HepG2 (cell line): ENCODE measurements around the gene CBX2. TPM values are rescaled to one million over a fixed set of nuclear protein-coding genes. Genes with fewer than 3 reads are reported as not detected.

Source experiments
- CCAR2 ChIP-seq: fragments of 200-400 bp; formaldehyde crosslinking; optimal IDR thresholded peaks from 2 replicates; pipeline ENCODE3; 2018; ENCODE audit warnings: low read depth, mild to moderate bottlenecking, low read length, moderate library complexity
- DPF2 ChIP-seq: sonication (generic); formaldehyde crosslinking; IDR thresholded peaks from 2 replicates; pipeline ENCODE4 v1.4.0; 2020; ENCODE audit warnings: mild to moderate bottlenecking, low read depth, missing genetic modification reagents, borderline replicate concordance
- ELF3 ChIP-seq: IDR thresholded peaks from 2 replicates; pipeline ENCODE4 v1.6.1; 2016; ENCODE audit warnings: missing genetic modification reagents, missing compliant biosample characterization
- GFI1 ChIP-seq: sonication (generic); formaldehyde crosslinking; IDR thresholded peaks from 2 replicates; pipeline ENCODE4 v1.5.0; 2020; ENCODE audit warnings: missing genetic modification reagents, mild to moderate bottlenecking, borderline replicate concordance
- NFE2L2 ChIP-seq: fragments of 150-350 bp; IDR thresholded peaks from 2 replicates; pipeline ENCODE4 v1.6.1; 2014; ENCODE audit warnings: low read length
- SIN3B ChIP-seq: fragments of 150-350 bp; IDR thresholded peaks from 2 replicates; pipeline ENCODE4 v1.6.1; 2014; ENCODE audit warnings: low read length
- SMAD1 ChIP-seq: sonication (generic); formaldehyde crosslinking; IDR thresholded peaks from 2 replicates; pipeline ENCODE4 v1.4.0; 2020; ENCODE audit warnings: missing genetic modification reagents, low read depth, mild to moderate bottlenecking, borderline replicate concordance
- SMARCE1 ChIP-seq: fragments of 450-650 bp; IDR thresholded peaks from 2 replicates; pipeline ENCODE4 v1.6.1; 2017; ENCODE audit warnings: borderline replicate concordance
- XRCC5 ChIP-seq: fragments of 200-400 bp; formaldehyde crosslinking; optimal IDR thresholded peaks from 2 replicates; pipeline ENCODE3; 2017; ENCODE audit warnings: mild to moderate bottlenecking, low read length
- ZFX ChIP-seq: sonication (generic); formaldehyde crosslinking; IDR thresholded peaks from 2 replicates; pipeline ENCODE4 v1.4.0; 2020; ENCODE audit warnings: mild to moderate bottlenecking, low read depth, missing genetic modification reagents, moderate library complexity
- ZNF136 ChIP-seq: sonication (generic); formaldehyde crosslinking; IDR thresholded peaks from 2 replicates; pipeline ENCODE4 v1.8.1; 2022; ENCODE audit warnings: low read depth, mild to moderate bottlenecking, moderate library complexity, missing genetic modification reagents
- ZNF282 ChIP-seq: fragments of 450-650 bp; IDR thresholded peaks from 2 replicates; pipeline ENCODE4 v1.6.1; 2018; ENCODE audit not compliant: partially characterized antibody
- ZNF292 ChIP-seq: sonication (generic); formaldehyde crosslinking; IDR thresholded peaks from 2 replicates; pipeline ENCODE4 v1.8.1; 2022; ENCODE audit warnings: mild to moderate bottlenecking, low read depth, missing genetic modification reagents, borderline replicate concordance
- ZNF781 ChIP-seq: sonication (generic); formaldehyde crosslinking; IDR thresholded peaks from 2 replicates; pipeline ENCODE4 v1.5.1; 2020; ENCODE audit warnings: borderline replicate concordance, mild to moderate bottlenecking, missing genetic modification reagents; ENCODE audit errors: not compliant biosample characterization
- ZSCAN21 ChIP-seq: sonication (generic); formaldehyde crosslinking; IDR thresholded peaks from 2 replicates; pipeline ENCODE4 v1.8.0; 2022; ENCODE audit warnings: mild to moderate bottlenecking, missing genetic modification reagents, moderate library complexity, borderline replicate concordance
- ZSCAN31 ChIP-seq: sonication (generic); formaldehyde crosslinking; IDR thresholded peaks from 2 replicates; pipeline ENCODE4 v1.5.0; 2020; ENCODE audit warnings: low read depth, mild to moderate bottlenecking, missing genetic modification reagents
- polyA plus RNA-seq, 8 experiments: library from polyadenylated mRNA; depleted of rRNA in 3 of 8; stranded (reverse) in 7 of 8; unstranded in 1 of 8; fragments of >200 nt; fragmentation: Illumina TruSeq in 4 of 8; extraction: Trizol in 4 of 8; gene quantifications; 2 replicates each; pipeline versions ENCODE4 v1.2.1 to v1.2.3, GENCODE V29; 2011 to 2016; ENCODE audit warnings: low read depth in 4 of 8, missing spikeins in 1 of 8, mixed read lengths in 1 of 8; ENCODE audit not compliant: insufficient read depth in 1 of 8
- total RNA-seq, 5 experiments: library from RNA; depleted of rRNA; stranded (reverse); fragments of >200 nt; fragmentation: Illumina TruSeq; extraction: Trizol; gene quantifications; 2 replicates each; pipeline ENCODE4 v1.2.3, GENCODE V29; 2016; ENCODE audit warnings: low read depth in 1 of 5
- TF ChIP-seq, protein P1 (sequence below): sonication (generic); formaldehyde crosslinking; IDR thresholded peaks from 2 replicates; pipeline ENCODE4 v1.4.0; 2020; ENCODE audit warnings: low read depth, missing genetic modification reagents
- TF ChIP-seq, protein P2 (sequence below), 2 experiments: sonication (generic) in 1 of 2; formaldehyde crosslinking in 1 of 2; IDR thresholded peaks; 2 replicates each; pipeline versions ENCODE4 v1.6.1 to v1.9.0; 2014 to 2022; ENCODE audit warnings: antibody characterized with exemption in 1 of 2, borderline replicate concordance in 1 of 2, inconsistent platforms in 1 of 2, low read depth in 1 of 2, missing genetic modification reagents in 1 of 2

CBX2 gene
- total and polyA plus RNA-seq, 2 of the 13 experiments (the other 11 are each of a cell fraction or from before 2014, with no cell fraction given), result 14.5 to 31.1 TPM

DNA sequence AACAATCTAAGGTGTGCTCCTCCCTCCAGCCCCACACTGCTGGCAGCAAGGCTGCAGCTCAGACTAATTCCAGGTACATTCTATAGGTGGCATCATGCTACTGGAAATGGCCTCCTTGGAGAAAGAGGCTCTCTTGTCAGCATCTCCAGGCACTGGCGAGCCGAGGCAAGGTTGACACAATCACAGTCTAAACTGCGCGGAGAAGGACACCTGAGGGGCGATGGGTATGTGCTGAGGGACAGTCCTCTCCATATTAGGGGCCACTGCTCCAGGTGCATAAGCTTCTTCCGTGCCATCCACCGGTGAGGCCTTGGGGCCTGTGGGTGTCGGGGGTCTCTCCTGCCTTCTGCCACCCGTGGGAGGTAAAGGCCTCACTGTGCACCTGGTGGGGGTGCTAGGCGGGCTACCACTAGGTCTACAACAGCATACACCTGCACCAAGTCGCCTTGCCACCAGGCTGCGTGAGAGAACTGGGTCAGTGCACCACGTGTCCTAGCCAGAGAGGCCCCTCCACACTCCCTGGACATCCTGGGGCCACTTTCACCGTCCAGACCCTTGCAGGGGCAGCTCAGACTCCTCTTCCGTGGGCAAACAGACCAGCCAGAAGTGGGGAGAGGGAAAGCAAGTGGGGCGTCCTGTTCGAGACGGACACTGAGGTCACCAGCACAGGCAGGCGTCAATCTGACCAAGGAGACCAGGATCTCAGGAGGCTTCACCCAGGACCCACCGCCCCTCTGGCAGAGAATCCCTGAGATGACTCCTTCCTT, 31.0 kb downstream of the CBX2 start (continued):
- TF ChIP-seq, protein P1, sequence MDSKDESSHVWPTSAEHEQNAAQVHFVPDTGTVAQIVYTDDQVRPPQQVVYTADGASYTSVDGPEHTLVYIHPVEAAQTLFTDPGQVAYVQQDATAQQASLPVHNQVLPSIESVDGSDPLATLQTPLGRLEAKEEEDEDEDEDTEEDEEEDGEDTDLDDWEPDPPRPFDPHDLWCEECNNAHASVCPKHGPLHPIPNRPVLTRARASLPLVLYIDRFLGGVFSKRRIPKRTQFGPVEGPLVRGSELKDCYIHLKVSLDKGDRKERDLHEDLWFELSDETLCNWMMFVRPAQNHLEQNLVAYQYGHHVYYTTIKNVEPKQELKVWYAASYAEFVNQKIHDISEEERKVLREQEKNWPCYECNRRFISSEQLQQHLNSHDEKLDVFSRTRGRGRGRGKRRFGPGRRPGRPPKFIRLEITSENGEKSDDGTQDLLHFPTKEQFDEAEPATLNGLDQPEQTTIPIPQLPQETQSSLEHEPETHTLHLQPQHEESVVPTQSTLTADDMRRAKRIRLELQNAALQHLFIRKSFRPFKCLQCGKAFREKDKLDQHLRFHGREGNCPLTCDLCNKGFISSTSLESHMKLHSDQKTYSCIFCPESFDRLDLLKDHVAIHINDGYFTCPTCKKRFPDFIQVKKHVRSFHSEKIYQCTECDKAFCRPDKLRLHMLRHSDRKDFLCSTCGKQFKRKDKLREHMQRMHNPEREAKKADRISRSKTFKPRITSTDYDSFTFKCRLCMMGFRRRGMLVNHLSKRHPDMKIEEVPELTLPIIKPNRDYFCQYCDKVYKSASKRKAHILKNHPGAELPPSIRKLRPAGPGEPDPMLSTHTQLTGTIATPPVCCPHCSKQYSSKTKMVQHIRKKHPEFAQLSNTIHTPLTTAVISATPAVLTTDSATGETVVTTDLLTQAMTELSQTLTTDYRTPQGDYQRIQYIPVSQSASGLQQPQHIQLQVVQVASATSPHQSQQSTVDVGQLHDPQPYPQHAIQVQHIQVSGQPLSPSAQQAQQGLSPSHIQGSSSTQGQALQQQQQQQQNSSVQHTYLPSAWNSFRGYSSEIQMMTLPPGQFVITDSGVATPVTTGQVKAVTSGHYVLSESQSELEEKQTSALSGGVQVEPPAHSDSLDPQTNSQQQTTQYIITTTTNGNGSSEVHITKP (CRISPR knock-in tag), result no peak
- TF ChIP-seq ZNF136 (CRISPR knock-in tag) (peak; percentile 72; the same call in 1 of the 2 replicates), GFI1 (no peak), CCAR2 (no peak), XRCC5 (no peak), SMAD1 (CRISPR knock-in tag) (no peak), DPF2 (CRISPR knock-in tag) (no peak), ZSCAN21 (CRISPR knock-in tag) (peak; percentile 0; the same call in 1 of the 2 replicates), ZNF292 (CRISPR knock-in tag) (peak; percentile 11; the same call in 1 of the 2 replicates), ZNF781 (CRISPR knock-in tag) (no peak), NFE2L2 (no peak), ZNF282 (no peak), ZSCAN31 (CRISPR knock-in tag) (peak; percentile 69; the same call in 1 of the 2 replicates), ELF3 (peak; percentile 49; the same call in 1 of the 2 replicates), ZFX (CRISPR knock-in tag) (peak; percentile 65), SIN3B (no peak), SMARCE1 (no peak)
- TF ChIP-seq, protein P2, sequence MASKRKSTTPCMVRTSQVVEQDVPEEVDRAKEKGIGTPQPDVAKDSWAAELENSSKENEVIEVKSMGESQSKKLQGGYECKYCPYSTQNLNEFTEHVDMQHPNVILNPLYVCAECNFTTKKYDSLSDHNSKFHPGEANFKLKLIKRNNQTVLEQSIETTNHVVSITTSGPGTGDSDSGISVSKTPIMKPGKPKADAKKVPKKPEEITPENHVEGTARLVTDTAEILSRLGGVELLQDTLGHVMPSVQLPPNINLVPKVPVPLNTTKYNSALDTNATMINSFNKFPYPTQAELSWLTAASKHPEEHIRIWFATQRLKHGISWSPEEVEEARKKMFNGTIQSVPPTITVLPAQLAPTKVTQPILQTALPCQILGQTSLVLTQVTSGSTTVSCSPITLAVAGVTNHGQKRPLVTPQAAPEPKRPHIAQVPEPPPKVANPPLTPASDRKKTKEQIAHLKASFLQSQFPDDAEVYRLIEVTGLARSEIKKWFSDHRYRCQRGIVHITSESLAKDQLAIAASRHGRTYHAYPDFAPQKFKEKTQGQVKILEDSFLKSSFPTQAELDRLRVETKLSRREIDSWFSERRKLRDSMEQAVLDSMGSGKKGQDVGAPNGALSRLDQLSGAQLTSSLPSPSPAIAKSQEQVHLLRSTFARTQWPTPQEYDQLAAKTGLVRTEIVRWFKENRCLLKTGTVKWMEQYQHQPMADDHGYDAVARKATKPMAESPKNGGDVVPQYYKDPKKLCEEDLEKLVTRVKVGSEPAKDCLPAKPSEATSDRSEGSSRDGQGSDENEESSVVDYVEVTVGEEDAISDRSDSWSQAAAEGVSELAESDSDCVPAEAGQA (IDR thresholded peaks at IDR 0.05; ENCODE audit: low read depth), result no peak
- TF ChIP-seq, protein P2 (CRISPR knock-in tag; IDR thresholded peaks at IDR 0.05; ENCODE audit: borderline replicate concordance), result no peak
